Panc1 (cell line): ENCODE measurements around the gene VCPKMT. TPM values are rescaled to one million over a fixed set of nuclear protein-coding genes. Genes with fewer than 3 reads are reported as not detected.

Source experiments
- ATAC-seq: fragments of 200-7000 bp; cut with Tn5 transposase; 2 replicates; pipeline ENCODE4 v1.9.1; 2020; ENCODE audit warnings: mild to moderate bottlenecking, moderate library complexity
- BruUV-seq: library from RNA; stranded (reverse); fragments of 400-500 nt; replicated peaks from 2 replicates; lab custom pipeline; 2021; lab: Mats Ljungman, UMichigan
- CTCF ChIA-PET: fragments of 300-600 bp; sonication (Branson Sonifier 250); formaldehyde crosslinking; loops from one replicate; lab custom pipeline; 2022; ENCODE audit warnings: antibody characterized with exemption; lab: Charles Lee
- POLR2A ChIA-PET: fragments of 300-600 bp; sonication (Branson Sonifier 250); formaldehyde crosslinking; loops from one replicate; lab custom pipeline; 2022; ENCODE audit warnings: antibody characterized with exemption; lab: Charles Lee
- DNase-seq: peaks from one replicate; pipeline ENCODE4 v3.0.0-alpha.2; 2010; ENCODE audit warnings: low read depth, low spot score
- H3K27ac ChIP-seq: 2 replicates; pipeline ENCODE4 v1.5.1; 2011; ENCODE audit warnings: mild to moderate bottlenecking, low read length, inconsistent platforms
- H3K27me3 ChIP-seq: fragments of 200-500 bp; sonication (Bioruptor generic); 2 replicates; pipeline ENCODE4 v1.6.0; 2014; ENCODE audit warnings: low read length, inconsistent platforms; ENCODE audit not compliant: control insufficient read depth, insufficient read depth
- H3K36me3 ChIP-seq: fragments of 200-500 bp; sonication (Bioruptor generic); 2 replicates; pipeline ENCODE4 v1.5.1; 2014; ENCODE audit warnings: inconsistent platforms, mild to moderate bottlenecking, low read length, moderate library complexity; ENCODE audit not compliant: control insufficient read depth, insufficient read depth
- H3K4me1 ChIP-seq: 2 replicates; pipeline ENCODE4 v1.5.1; 2011; ENCODE audit warnings: inconsistent platforms, mild to moderate bottlenecking, low read length, moderate library complexity; ENCODE audit not compliant: control insufficient read depth, insufficient read depth
- H3K4me3 ChIP-seq, 2 experiments: 2 replicates each; pipeline ENCODE4 v1.5.1; 2011 to 2012; ENCODE audit warnings: low read depth in 2 of 2, low read length in 2 of 2, mild to moderate bottlenecking in 2 of 2, inconsistent platforms in 1 of 2, moderate library complexity in 1 of 2
- H3K9me3 ChIP-seq: fragments of 200-500 bp; sonication (Bioruptor generic); 2 replicates; pipeline ENCODE4 v1.5.1; 2014; ENCODE audit warnings: low read depth, mild to moderate bottlenecking, inconsistent platforms, low read length, moderate library complexity; ENCODE audit not compliant: control insufficient read depth, insufficient read depth
- POLR2AphosphoS5 ChIP-seq: IDR thresholded peaks from 2 replicates; pipeline ENCODE4 v1.6.1; 2012; ENCODE audit warnings: mild to moderate bottlenecking, low read depth, low read length, moderate library complexity
- SIN3A ChIP-seq: IDR thresholded peaks from 2 replicates; pipeline ENCODE4 v1.6.1; 2012; ENCODE audit warnings: low read depth, mild to moderate bottlenecking, low read length, moderate library complexity, borderline replicate concordance; ENCODE audit not compliant: insufficient read depth
- TCF7L2 ChIP-seq: IDR thresholded peaks from 2 replicates; pipeline ENCODE4 v1.6.1; 2011; ENCODE audit warnings: mild to moderate bottlenecking, low read depth, low read length, inconsistent platforms
- in situ Hi-C: cut with HindIII; loops from 2 replicates; pipeline ENCODE4 v1.10.0; 2016; ENCODE audit warnings: low sequenced_read_pairs, low pct_unique_long_range_greater_than_20kb
- intact Hi-C: fragments of 100-400 bp; cut with micrococcal nuclease; formaldehyde crosslinking; loops from one replicate; pipeline ENCODE4 v1.10.0; 2022; ENCODE audit not compliant: unreplicated experiment
- total RNA-seq: library from RNA; stranded (reverse); gene quantifications from one replicate; pipeline ENCODE4 v1.2.1, GENCODE V29; 2021; ENCODE audit not compliant: unreplicated experiment
- TF ChIP-seq, protein P1 (sequence below): fragments of 450-650 bp; IDR thresholded peaks from 2 replicates; pipeline ENCODE4 v1.5.1; 2017; ENCODE audit warnings: mild to moderate bottlenecking
- TF ChIP-seq, protein P2 (sequence below), 2 experiments: IDR thresholded peaks; 2 replicates each; pipeline ENCODE4 v1.6.1; 2011 to 2012; ENCODE audit warnings: low read depth in 2 of 2, control low read depth in 1 of 2, low read length in 1 of 2, mild to moderate bottlenecking in 1 of 2, moderate library complexity in 1 of 2; ENCODE audit not compliant: insufficient read depth in 1 of 2

Gene VCPKMT
- total RNA-seq, 1 experiment from 2014 or later, result 6.1 TPM

DNA sequence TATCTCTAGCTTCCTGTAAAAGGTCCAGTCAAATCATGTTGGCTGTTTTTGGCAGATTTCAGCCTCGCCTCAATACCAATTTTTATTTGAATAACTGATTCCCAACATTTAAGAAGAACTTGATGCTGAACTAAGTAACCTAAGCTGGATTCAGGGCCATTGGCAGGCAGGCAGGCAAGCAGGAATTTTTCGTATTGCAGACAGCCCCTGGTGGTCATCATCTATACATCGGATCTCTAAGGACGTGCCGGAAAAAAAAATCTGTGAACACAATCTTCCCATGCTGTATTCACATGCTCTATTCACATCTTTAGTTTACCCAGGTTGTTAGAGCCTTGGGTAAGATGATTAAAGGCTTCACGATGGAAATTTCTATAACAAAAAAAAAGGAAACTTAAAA, 7.0 kb downstream of the VCPKMT start:
- no peaks in the 10 kb centered on the region for H3K9me3 ChIP-seq
- POLR2A ChIA-PET, result no interaction called here
- CTCF ChIA-PET, result no interaction called here
- no TSS peak for BruUV-seq
- TF ChIP-seq, protein P1, sequence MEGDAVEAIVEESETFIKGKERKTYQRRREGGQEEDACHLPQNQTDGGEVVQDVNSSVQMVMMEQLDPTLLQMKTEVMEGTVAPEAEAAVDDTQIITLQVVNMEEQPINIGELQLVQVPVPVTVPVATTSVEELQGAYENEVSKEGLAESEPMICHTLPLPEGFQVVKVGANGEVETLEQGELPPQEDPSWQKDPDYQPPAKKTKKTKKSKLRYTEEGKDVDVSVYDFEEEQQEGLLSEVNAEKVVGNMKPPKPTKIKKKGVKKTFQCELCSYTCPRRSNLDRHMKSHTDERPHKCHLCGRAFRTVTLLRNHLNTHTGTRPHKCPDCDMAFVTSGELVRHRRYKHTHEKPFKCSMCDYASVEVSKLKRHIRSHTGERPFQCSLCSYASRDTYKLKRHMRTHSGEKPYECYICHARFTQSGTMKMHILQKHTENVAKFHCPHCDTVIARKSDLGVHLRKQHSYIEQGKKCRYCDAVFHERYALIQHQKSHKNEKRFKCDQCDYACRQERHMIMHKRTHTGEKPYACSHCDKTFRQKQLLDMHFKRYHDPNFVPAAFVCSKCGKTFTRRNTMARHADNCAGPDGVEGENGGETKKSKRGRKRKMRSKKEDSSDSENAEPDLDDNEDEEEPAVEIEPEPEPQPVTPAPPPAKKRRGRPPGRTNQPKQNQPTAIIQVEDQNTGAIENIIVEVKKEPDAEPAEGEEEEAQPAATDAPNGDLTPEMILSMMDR, result peak; percentile 37; the same call in 1 of the 2 replicates
- no peak for TF ChIP-seq TCF7L2
- DNase-seq (no peak), ATAC-seq (no peak)
- intact Hi-C loops (loop anchor here (5.0 to 10.0 kb wide), 2 partner anchors 135 to 212 kb away; no protein-coding TSS in a partner anchor), in situ Hi-C loops (no loop called here)
- H3K4me1 ChIP-seq, result no peaks in the 10 kb centered on the region; the same call in 1 of the 2 replicates
- H3K4me3 ChIP-seq, result no peak overlapping the region
- peaks cover 28% of the 10 kb centered on the region for H3K36me3 ChIP-seq
- H3K27me3 ChIP-seq, result no peaks in the 10 kb centered on the region
- no peak overlapping the region for H3K27ac ChIP-seq

DNA sequence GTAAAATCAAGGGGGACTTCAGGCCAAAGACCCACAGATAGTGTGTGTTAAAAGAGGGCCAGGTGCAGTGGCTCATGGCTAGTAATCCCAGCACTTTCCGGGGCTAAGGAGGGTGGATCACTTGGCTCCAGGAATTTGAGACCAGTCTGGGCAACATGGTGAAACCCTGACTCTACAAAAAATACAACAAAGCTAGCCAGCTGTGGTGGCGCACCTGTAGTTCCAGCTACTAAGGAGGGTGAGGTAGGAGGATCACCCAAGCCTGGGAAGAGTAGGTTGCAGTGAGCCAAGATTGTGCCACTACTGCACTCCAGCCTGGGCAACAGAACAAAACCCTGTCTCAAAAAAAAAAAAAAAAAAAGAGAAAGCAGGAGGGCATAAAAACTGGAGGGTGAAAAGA, 8.5 kb downstream of the VCPKMT start:
- Histone ChIP-seq H3K27ac (no peak overlapping the region), H3K4me1 (peaks cover 3% of the 10 kb centered on the region; the same call in 1 of the 2 replicates), H3K9me3 (no peaks in the 10 kb centered on the region), H3K36me3 (peaks cover 18% of the 10 kb centered on the region; the same call in 1 of the 2 replicates), H3K4me3 (no peak overlapping the region), H3K27me3 (no peaks in the 10 kb centered on the region)
- TF ChIP-seq SIN3A, result no peak
- TF ChIP-seq, protein P1, result no peak
- no peak for TF ChIP-seq POLR2AphosphoS5
- TF ChIP-seq, protein P2, sequence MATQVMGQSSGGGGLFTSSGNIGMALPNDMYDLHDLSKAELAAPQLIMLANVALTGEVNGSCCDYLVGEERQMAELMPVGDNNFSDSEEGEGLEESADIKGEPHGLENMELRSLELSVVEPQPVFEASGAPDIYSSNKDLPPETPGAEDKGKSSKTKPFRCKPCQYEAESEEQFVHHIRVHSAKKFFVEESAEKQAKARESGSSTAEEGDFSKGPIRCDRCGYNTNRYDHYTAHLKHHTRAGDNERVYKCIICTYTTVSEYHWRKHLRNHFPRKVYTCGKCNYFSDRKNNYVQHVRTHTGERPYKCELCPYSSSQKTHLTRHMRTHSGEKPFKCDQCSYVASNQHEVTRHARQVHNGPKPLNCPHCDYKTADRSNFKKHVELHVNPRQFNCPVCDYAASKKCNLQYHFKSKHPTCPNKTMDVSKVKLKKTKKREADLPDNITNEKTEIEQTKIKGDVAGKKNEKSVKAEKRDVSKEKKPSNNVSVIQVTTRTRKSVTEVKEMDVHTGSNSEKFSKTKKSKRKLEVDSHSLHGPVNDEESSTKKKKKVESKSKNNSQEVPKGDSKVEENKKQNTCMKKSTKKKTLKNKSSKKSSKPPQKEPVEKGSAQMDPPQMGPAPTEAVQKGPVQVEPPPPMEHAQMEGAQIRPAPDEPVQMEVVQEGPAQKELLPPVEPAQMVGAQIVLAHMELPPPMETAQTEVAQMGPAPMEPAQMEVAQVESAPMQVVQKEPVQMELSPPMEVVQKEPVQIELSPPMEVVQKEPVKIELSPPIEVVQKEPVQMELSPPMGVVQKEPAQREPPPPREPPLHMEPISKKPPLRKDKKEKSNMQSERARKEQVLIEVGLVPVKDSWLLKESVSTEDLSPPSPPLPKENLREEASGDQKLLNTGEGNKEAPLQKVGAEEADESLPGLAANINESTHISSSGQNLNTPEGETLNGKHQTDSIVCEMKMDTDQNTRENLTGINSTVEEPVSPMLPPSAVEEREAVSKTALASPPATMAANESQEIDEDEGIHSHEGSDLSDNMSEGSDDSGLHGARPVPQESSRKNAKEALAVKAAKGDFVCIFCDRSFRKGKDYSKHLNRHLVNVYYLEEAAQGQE (IDR thresholded peaks at IDR 0.05; ENCODE audit: insufficient read depth in 1 of 2, low read depth in 2 of 2, low read length in 1 of 2), result no peak
- no peak for TF ChIP-seq TCF7L2
- ATAC-seq (no peak), DNase-seq (no peak)
- ChIA-PET POLR2A (interaction anchor here (0.6 to 0.7 kb wide), 2 partner anchors 76 to 474 kb away, joined by 6 to 8 read pairs; no protein-coding TSS in a partner anchor), CTCF (interaction anchor here (0.7 kb wide), 1 partner anchor 91 kb away, joined by 4 read pairs; no protein-coding TSS in a partner anchor)
- in situ Hi-C loops (no loop called here), intact Hi-C loops (loop anchor here (5.0 to 10.0 kb wide), 2 partner anchors 133 to 211 kb away; no protein-coding TSS in a partner anchor)
- no TSS peak for BruUV-seq
